DOHH2 (cell line): ENCODE data around the gene DNAH14.

Experiments
- CTCF ChIP-seq: fragments of 200-600 bp; sonication (generic); IDR thresholded peaks from one replicate; pipeline ENCODE4 v1.5.1; 2014; ENCODE audit warnings: antibody characterized with exemption, mild to moderate bottlenecking, low read depth, low read length; ENCODE audit not compliant: poor library complexity, severe bottlenecking
- EZH2phosphoT487 ChIP-seq: fragments of 200-600 bp; sonication (generic); IDR thresholded peaks from 2 replicates; pipeline ENCODE4 v1.6.1; 2017; ENCODE audit warnings: borderline replicate concordance, mild to moderate bottlenecking, antibody characterized with exemption, low read length, moderate library complexity, mixed read lengths

GRCh38 chr1:225021037-225021436 lies 91.6 kb downstream of the DNAH14 start:
- TF ChIP-seq CTCF, result no peak
- no peak for TF ChIP-seq EZH2phosphoT487
